Activated B cell treated with CpG ODN at 0.5 μM for 24 hours (primary cell): ENCODE results near the gene TEKTIP1. TPM values are rescaled to one million over a fixed set of nuclear protein-coding genes. Genes with fewer than 3 reads are reported as not detected.

Source experiments
- ATAC-seq: fragments of 200-7000 bp; cut with Tn5 transposase; one replicate; pipeline ENCODE4 v1.10.0; 2021; ENCODE audit warnings: low read depth, mild to moderate bottlenecking, moderate library complexity
- CTCF ChIA-PET: fragments of 350-600 bp; sonication (Branson Sonifier 250); formaldehyde crosslinking; loops from one replicate; lab custom pipeline; 2021; ENCODE audit warnings: antibody characterized with exemption; lab: Charles Lee
- POLR2A ChIA-PET: fragments of 350-600 bp; sonication (Branson Sonifier 250); formaldehyde crosslinking; loops from one replicate; lab custom pipeline; 2021; ENCODE audit warnings: antibody characterized with exemption; lab: Charles Lee
- DNase-seq: peaks from one replicate; pipeline ENCODE4 v3.0.0; 2022
- H3K27ac Mint-ChIP-seq: one replicate; pipeline ENCODE4 v1.8.0; 2020; ENCODE audit warnings: mixed read lengths
- H3K27me3 Mint-ChIP-seq: one replicate; pipeline ENCODE4 v1.8.0; 2021; ENCODE audit warnings: mixed read lengths
- H3K36me3 Mint-ChIP-seq: one replicate; pipeline ENCODE4 v1.8.0; 2021; ENCODE audit warnings: low read depth, mixed read lengths
- H3K4me1 Mint-ChIP-seq: one replicate; pipeline ENCODE4 v1.8.0; 2021; ENCODE audit warnings: mixed read lengths
- H3K4me3 Mint-ChIP-seq: one replicate; pipeline ENCODE4 v1.8.0; 2020; ENCODE audit warnings: mild to moderate bottlenecking, mixed read lengths
- H3K9me3 Mint-ChIP-seq: one replicate; pipeline ENCODE4 v1.8.0; 2020; ENCODE audit warnings: mixed read lengths
- CTCF ChIP-seq: fragments of 200-600 bp; IDR thresholded peaks from one replicate; pipeline ENCODE4 v1.8.0; 2022; ENCODE audit warnings: antibody characterized with exemption, mild to moderate bottlenecking
- intact Hi-C: fragments of 100-400 bp; cut with micrococcal nuclease; formaldehyde crosslinking; loops from one replicate; pipeline ENCODE4 v1.15.1; 2024
- total RNA-seq: library from RNA; stranded (reverse); gene quantifications from 2 replicates; pipeline ENCODE4 v1.2.3, GENCODE V29; 2022

The TEKTIP1 gene
- total RNA-seq, 1 donor from 2014 or later = 7.1 TPM

GRCh38 chr19:3591876-3592613, 53.1 kb downstream of the TEKTIP1 start:
- no peak overlapping the region for H3K27ac Mint-ChIP-seq
- ChIA-PET CTCF (interaction anchor here (1.3 to 1.5 kb wide), 3 partner anchors 15 to 126 kb away, joined by 3 to 6 read pairs (median 3); partner anchors contain the start of gene TBXA2R), POLR2A (no interaction called here)
- DNase-seq (no peak), ATAC-seq (no peak)
- H3K36me3 Mint-ChIP-seq = no peaks in the 10 kb centered on the region
- no peaks in the 10 kb centered on the region for H3K27me3 Mint-ChIP-seq
- intact Hi-C loops = no loop called here
- H3K9me3 Mint-ChIP-seq = no peaks in the 10 kb centered on the region
- no peak for TF ChIP-seq CTCF
- H3K4me1 Mint-ChIP-seq = no peaks in the 10 kb centered on the region
- H3K4me3 Mint-ChIP-seq = no peak overlapping the region

DNA sequence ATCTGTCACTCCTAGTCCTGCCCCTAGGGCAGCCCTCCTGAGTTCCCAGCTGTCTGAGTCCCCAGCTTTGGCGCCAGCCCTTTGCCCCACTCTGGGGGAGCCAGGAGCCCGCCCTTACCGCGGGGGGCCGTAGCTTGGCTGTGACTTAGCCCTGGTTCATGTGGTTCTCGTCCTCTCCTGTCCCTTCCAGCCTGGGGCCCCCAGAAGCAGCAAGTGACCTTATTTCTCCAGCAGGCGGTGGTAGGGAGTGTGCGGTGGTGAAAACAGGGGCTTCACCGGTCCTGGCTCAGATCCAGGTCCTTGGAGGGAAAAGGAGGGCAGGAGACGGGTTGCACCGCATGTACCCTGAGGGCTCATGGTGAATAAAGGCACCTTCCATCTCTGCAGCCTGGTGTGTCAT, 54.2 kb downstream of the TEKTIP1 start:
- ChIA-PET POLR2A (no interaction called here), CTCF (no interaction called here)
- DNase-seq (no peak), ATAC-seq (no peak)
- Mint-ChIP-seq H3K4me3 (no peak overlapping the region), H3K4me1 (no peaks in the 10 kb centered on the region), H3K27ac (no peak overlapping the region), H3K9me3 (no peaks in the 10 kb centered on the region), H3K36me3 (no peaks in the 10 kb centered on the region), H3K27me3 (no peaks in the 10 kb centered on the region)
- intact Hi-C loops = no loop called here
- no peak for TF ChIP-seq CTCF

Other genes with a start within 250 kb of the TEKTIP1 start
- 17.3 and 18.8 TPM in 2 replicates for gene NFIC, start 172.6 kb upstream of the TEKTIP1 start, total RNA-seq
- 0.34 TPM in 1 of 2 replicates, not detected in the other for gene SMIM24, start 58.6 kb upstream of the TEKTIP1 start, total RNA-seq
- not detected in 2 replicates for gene SMIM44, start 55.7 kb upstream of the TEKTIP1 start, total RNA-seq
- gene DOHH, start 38.5 kb upstream of the TEKTIP1 start, total RNA-seq = 12.8 and 13.6 TPM in 2 replicates
- 53.5 and 66.0 TPM in 2 replicates for gene FZR1, start 32.9 kb upstream of the TEKTIP1 start, total RNA-seq
- 59.2 and 76.9 TPM in 2 replicates for gene MFSD12, start 18.4 kb downstream of the TEKTIP1 start, total RNA-seq
- 46.0 and 51.0 TPM in 2 replicates for gene HMG20B, start 33.8 kb downstream of the TEKTIP1 start, total RNA-seq
- 0.24 and 0.29 TPM in 2 replicates for gene GIPC3, start 46.3 kb downstream of the TEKTIP1 start, total RNA-seq
- gene TBXA2R, start 67.7 kb downstream of the TEKTIP1 start, total RNA-seq = 0.39 and 0.47 TPM in 2 replicates
- 45.3 and 48.1 TPM in 2 replicates for gene CACTIN, start 87.6 kb downstream of the TEKTIP1 start, total RNA-seq
- 28.3 and 31.1 TPM in 2 replicates for gene PIP5K1C, start 161.3 kb downstream of the TEKTIP1 start, total RNA-seq
- 0.86 and 1.7 TPM in 2 replicates for gene TJP3, start 169.2 kb downstream of the TEKTIP1 start, total RNA-seq
- gene APBA3, start 222.5 kb downstream of the TEKTIP1 start, total RNA-seq = 42.6 and 51.2 TPM in 2 replicates
- gene MRPL54, start 223.5 kb downstream of the TEKTIP1 start, total RNA-seq = 81.2 and 90.0 TPM in 2 replicates
- not detected in 2 replicates for gene RAX2, start 233.1 kb downstream of the TEKTIP1 start, total RNA-seq
- gene MATK, start 247.2 kb downstream of the TEKTIP1 start, total RNA-seq = 4.0 and 4.8 TPM in 2 replicates